ENCODE results near the gene SFN.
"Not testable (repeated sequence)": the region's sequence is repeated elsewhere in the genome, so short reads cannot be mapped to it uniquely, and the experiment has no call there.

Gene SFN

GRCh38 chr1:26831546-26832248 is 31.3 kb upstream of the SFN start:
- TF ChIP-seq, protein P1, sequence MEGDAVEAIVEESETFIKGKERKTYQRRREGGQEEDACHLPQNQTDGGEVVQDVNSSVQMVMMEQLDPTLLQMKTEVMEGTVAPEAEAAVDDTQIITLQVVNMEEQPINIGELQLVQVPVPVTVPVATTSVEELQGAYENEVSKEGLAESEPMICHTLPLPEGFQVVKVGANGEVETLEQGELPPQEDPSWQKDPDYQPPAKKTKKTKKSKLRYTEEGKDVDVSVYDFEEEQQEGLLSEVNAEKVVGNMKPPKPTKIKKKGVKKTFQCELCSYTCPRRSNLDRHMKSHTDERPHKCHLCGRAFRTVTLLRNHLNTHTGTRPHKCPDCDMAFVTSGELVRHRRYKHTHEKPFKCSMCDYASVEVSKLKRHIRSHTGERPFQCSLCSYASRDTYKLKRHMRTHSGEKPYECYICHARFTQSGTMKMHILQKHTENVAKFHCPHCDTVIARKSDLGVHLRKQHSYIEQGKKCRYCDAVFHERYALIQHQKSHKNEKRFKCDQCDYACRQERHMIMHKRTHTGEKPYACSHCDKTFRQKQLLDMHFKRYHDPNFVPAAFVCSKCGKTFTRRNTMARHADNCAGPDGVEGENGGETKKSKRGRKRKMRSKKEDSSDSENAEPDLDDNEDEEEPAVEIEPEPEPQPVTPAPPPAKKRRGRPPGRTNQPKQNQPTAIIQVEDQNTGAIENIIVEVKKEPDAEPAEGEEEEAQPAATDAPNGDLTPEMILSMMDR (IDR thresholded peaks at IDR 0.05; ENCODE audit: low read depth, low read length) = no peak
- DNase-seq (ENCODE audit: extremely low read depth, low read depth) = no peak

- TF ChIP-seq, protein P1 (IDR thresholded peaks at IDR 0.05; ENCODE audit: low read depth, low read length) = no peak
- no peak for DNase-seq (ENCODE audit: extremely low read depth, low read depth)
Observed at GRCh38 chr1:26832249-26832960, 30.5 kb upstream of the SFN start.

DNA sequence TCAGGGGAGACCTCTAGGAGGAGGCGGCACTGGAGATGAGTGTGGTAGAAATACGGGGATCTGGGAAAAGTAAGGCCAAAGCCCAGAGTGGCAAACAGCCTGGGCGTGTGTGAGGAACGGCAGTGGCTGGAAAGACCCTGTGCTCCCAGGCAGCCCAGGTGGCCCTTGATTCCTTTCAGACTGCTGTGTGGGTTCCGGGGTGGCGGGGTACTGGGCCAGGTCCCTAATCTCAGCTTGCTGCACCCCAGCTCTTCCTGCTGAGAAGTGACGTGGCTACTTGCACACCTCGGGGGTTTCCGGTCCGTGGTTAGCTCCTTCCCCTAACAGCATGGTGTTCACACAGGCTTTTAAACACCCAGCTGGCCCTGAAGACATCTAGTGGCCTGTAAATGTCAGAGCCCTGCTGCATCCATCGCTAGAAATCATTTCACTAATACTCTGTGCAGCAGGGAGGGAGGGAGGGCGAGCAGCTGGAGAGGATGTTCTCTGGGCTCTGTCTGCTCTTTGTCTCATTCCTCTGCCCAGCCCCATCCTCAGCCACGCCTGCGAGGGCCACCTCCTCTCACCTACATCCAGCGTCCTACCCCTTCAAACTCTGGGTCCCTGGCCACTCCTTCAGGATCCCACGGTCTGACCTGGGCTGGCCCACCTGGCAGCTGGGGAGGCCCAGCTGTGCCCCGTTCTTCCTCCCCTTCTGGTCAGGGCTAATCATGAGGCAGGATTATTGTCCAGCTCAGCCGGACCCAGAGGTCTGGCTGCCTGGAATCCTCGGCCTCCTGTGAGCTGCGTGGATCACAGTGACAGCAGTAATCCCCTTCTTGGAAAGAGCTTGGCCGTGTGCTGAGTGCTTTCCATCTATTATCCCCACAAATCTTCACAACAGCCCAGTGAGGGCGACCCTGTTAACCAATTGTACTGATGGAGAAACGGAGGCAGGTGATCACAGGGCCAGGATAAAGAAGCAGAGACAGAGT is 29.2 kb upstream of the SFN start:
- no peak for DNase-seq (ENCODE audit: extremely low read depth, low read depth)

DNA sequence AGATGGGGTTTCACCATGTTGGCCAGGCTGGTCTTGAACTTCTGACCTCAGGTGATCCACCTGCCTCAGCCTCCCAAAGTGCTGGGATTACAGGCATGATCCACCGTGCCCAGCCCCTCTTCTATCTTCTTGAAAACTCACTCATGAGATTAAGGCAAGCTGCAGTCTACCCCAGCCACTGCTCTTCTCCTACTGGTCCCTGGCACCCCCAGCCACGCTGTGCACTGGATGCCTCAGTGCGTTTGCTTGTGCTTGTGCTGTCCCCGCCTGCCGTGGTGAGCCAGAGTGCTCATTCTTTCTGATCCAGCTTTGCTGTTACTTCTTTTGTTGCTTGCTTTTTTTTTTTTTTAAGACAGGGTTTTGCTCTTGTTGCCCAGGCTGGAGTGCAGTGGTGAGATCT is 25.3 kb upstream of the SFN start:
- DNase-seq (ENCODE audit: extremely low read depth, low read depth) = not testable (repeated sequence)

More for the DNA sequence above, 29.2 kb upstream of the SFN start:
- TF ChIP-seq, protein P1 (IDR thresholded peaks at IDR 0.05; ENCODE audit: low read depth, low read length) = no peak

GRCh38 chr1:26838474-26839338 is 24.2 kb upstream of the SFN start:
- DNase-seq (ENCODE audit: extremely low read depth, low read depth) = no peak
- TF ChIP-seq, protein P1 (IDR thresholded peaks at IDR 0.05; ENCODE audit: low read depth, low read length) = no peak

DNA sequence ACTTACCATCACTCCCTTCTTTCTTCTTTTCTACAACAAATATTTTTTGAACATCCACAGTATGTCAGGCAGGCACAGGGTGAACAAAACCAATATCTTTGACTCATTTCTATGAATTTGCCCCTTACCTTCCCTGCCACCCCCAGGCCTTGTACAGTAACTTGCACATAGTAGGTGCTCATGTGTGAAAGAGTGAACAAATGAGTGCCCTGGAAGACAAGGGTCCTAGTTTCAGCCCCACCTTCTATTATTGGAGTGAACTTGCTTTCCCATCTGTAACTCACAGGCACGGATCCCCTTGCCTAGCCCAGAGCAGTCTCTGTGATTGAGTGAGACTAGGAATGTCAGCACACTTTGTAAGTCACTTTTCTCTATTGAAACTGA is 23.6 kb upstream of the SFN start:
- DNase-seq (ENCODE audit: extremely low read depth, low read depth) = no peak
- TF ChIP-seq, protein P1 (IDR thresholded peaks at IDR 0.05; ENCODE audit: low read depth, low read length) = no peak

DNA sequence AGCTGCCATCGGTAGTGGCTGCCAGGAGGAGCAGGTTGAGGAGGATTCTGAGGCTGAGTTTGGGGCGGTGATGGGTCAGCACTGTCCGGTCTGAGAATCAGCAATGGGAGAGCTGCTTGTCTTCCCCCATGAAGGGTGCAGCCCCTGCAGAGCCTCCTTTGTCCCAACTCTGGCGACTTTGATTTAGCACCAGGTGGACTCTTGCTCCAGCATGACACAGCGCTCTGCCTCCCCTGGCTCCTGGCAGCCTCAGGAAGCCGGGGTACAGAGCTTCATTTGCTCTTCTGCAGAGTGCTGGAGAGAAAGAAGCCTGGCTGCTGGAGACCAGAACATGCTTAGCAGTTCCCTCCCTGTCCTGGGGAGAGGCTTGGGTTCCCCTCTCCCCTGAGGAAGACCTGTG is 23.2 kb upstream of the SFN start:
- TF ChIP-seq, protein P1 (IDR thresholded peaks at IDR 0.05; ENCODE audit: low read depth, low read length) = no peak
- DNase-seq (ENCODE audit: extremely low read depth, low read depth) = no peak

All from AG09319 (cell line).